Prostate gland (tissue), 2 donors: ENCODE results near the gene PTPN7. TPM values are rescaled to one million over a fixed set of nuclear protein-coding genes. Genes with fewer than 3 reads are reported as not detected.

Source experiments
- DNase-seq: peaks from one replicate; pipeline ENCODE4 v3.0.0-alpha.2; 2019; ENCODE audit warnings: low spot score
- H3K27ac ChIP-seq, 2 donors: fragments of 200-600 bp; sonication (generic); 2 replicates each; pipeline ENCODE4 v1.5.1; 2017 to 2019
- H3K27me3 ChIP-seq: fragments of 200-600 bp; sonication (generic); replicated peaks from 2 replicates; pipeline ENCODE4 v1.5.1; 2019; ENCODE audit not compliant: insufficient read depth
- H3K36me3 ChIP-seq, 2 donors: fragments of 200-600 bp; sonication (generic); 1 replicate in 1 of 2; 2 replicates in 1 of 2; pipeline versions ENCODE4 v1.5.1 to v1.8.1; 2017 to 2019
- H3K4me1 ChIP-seq: fragments of 200-600 bp; sonication (generic); replicated peaks from 2 replicates; pipeline ENCODE4 v1.5.1; 2019
- H3K4me3 ChIP-seq, 2 donors: fragments of 200-600 bp; sonication (generic); 2 replicates each; pipeline ENCODE4 v1.5.1; 2017 to 2019
- H3K9me3 ChIP-seq: fragments of 200-600 bp; sonication (generic); 2 replicates; pipeline ENCODE4 v1.5.1; 2017
- POLR2A ChIP-seq: fragments of 450-650 bp; IDR thresholded peaks from one replicate; pipeline ENCODE4 v1.6.1; 2016; ENCODE audit warnings: antibody characterized with exemption, mild to moderate bottlenecking
- POLR2AphosphoS5 ChIP-seq: sonication (generic); formaldehyde crosslinking; IDR thresholded peaks from one replicate; pipeline ENCODE4 v1.6.1; 2017; ENCODE audit warnings: antibody characterized with exemption
- WGBS: methylation state at CpG from one replicate; pipeline ENCODE4 v1.1.5; 2018; 5-methylcytosine and 5-hydroxymethylcytosine counted together
- intact Hi-C: fragments of 100-400 bp; cut with DNase I; formaldehyde crosslinking; loops from one replicate; pipeline ENCODE4 v1.14.2; 2022
- total RNA-seq, 2 donors: library from RNA; depleted of rRNA; stranded (reverse); fragments of >200 nt; gene quantifications; one replicate each; pipeline ENCODE4 v1.1.0, GENCODE V29; 2016
- TF ChIP-seq, protein P1 (sequence below), 4 experiments: fragments of 200-600 bp in 2 of 4; fragments of 450-650 bp in 2 of 4; sonication (generic) in 2 of 4; IDR thresholded peaks; 1 replicate in 3 of 4; 2 replicates in 1 of 4; pipeline ENCODE4 v1.5.1; 2016 to 2019; ENCODE audit warnings: antibody characterized with exemption in 4 of 4, mild to moderate bottlenecking in 2 of 4, moderate library complexity in 2 of 4

The PTPN7 gene
- total RNA-seq, 2 donors from 2014 or later: 0.73 to 61.8 TPM

DNA sequence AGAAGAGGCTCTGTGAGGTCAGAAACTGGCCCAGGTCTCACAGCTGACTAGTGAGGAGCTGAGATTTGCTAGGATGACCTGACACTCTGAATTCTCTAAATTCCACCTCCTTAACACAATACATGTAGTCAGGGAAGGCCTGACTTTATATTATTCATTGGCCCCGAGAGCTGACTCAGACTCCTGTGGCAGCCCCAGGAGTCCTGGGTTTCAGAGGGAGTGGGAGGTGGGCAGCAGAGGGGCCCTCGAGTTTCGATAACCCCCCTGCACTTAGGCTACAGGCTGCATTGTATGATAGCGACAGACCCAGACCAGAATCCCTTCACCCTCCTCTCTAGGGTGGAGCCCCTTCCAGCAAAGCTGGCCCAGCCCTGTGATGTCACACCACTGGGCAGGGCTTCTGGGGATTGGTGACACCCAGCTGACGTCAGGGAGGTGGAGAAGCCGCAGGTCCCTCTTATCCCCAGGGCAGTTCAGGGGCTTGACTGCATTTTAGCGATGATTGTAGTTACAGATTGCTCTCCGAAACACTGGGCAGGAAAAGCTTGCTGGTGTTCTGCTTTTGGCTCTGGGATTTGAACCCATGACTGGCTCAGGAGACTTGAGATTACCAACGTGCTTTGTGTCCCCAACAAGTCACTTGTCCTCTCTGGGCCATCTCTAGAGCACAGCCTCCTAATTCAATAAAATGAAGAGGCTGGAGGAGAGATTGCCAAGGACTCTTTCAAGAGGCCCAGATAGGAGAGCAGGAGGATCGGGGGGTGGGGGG, 54.6 kb downstream of the PTPN7 start:
- WGBS: 70% methylated on average over 10 of the region's 10 CpGs
- intact Hi-C loops: no loop called here
- H3K4me1 ChIP-seq: peaks cover 6% of the 10 kb centered on the region
- no peaks in the 10 kb centered on the region for H3K27me3 ChIP-seq
- no peaks in the 10 kb centered on the region for H3K9me3 ChIP-seq
- DNase-seq: no peak
- H3K36me3 ChIP-seq: no peaks in the 10 kb centered on the region
- TF ChIP-seq POLR2A: no peak
- TF ChIP-seq, protein P1, sequence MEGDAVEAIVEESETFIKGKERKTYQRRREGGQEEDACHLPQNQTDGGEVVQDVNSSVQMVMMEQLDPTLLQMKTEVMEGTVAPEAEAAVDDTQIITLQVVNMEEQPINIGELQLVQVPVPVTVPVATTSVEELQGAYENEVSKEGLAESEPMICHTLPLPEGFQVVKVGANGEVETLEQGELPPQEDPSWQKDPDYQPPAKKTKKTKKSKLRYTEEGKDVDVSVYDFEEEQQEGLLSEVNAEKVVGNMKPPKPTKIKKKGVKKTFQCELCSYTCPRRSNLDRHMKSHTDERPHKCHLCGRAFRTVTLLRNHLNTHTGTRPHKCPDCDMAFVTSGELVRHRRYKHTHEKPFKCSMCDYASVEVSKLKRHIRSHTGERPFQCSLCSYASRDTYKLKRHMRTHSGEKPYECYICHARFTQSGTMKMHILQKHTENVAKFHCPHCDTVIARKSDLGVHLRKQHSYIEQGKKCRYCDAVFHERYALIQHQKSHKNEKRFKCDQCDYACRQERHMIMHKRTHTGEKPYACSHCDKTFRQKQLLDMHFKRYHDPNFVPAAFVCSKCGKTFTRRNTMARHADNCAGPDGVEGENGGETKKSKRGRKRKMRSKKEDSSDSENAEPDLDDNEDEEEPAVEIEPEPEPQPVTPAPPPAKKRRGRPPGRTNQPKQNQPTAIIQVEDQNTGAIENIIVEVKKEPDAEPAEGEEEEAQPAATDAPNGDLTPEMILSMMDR (IDR thresholded peaks at IDR 0.05): no peak
- no peak for TF ChIP-seq POLR2AphosphoS5
- no peak overlapping the region for H3K4me3 ChIP-seq
- H3K27ac ChIP-seq: no peak overlapping the region

DNA sequence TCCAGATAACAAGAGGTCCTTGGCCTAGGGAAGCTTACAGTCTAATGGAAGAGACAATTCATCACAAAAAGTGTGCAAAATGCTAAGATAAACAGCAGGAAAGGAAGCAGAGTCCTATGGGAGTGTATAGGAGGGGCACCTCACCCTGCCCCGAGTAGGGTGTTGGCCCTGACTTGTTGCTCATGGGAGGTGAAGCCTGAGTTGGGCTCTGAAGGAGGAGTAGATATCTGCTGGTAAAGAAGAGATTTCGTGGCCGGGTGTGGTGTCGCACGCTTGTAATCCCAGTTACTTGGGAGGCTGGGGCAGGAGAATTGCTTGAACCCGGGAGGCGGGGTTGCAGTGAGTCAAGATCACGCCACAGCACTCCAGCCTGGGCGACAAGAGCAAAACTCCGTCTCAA, 56.3 kb downstream of the PTPN7 start:
- no peaks in the 10 kb centered on the region for H3K27me3 ChIP-seq
- WGBS: 89% methylated on average over 10 of the region's 10 CpGs
- H3K4me1 ChIP-seq: peaks cover 6% of the 10 kb centered on the region
- DNase-seq: no peak
- no peak overlapping the region for H3K27ac ChIP-seq
- no peaks in the 10 kb centered on the region for H3K9me3 ChIP-seq
- H3K36me3 ChIP-seq: no peaks in the 10 kb centered on the region
- H3K4me3 ChIP-seq: no peak overlapping the region
- TF ChIP-seq, protein P1 (IDR thresholded peaks at IDR 0.05): no peak
- TF ChIP-seq POLR2AphosphoS5 (no peak), POLR2A (no peak)
- intact Hi-C loops: no loop called here

DNA sequence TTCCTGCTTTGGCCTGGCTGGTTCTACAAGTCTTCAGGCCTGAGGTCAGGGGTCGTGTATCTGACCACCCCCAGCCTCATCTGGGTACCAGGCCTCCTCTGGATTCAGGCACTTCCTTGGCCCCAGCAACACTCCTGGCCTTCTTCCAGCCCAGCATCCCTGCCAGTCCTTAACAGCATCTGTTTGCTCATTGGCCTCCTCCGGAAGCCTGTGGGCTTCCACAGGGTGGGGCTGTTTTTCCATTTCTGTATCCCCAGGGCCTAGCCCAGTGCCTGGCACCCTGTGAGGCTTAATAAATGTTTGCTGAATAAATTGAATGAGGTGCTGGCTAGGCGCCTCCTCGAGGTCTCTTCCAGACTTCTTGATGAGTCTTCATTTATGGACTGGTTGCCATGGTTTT, 59.2 kb downstream of the PTPN7 start:
- Histone ChIP-seq H3K27me3 (no peaks in the 10 kb centered on the region), H3K36me3 (no peaks in the 10 kb centered on the region), H3K9me3 (no peaks in the 10 kb centered on the region), H3K27ac (no peak overlapping the region), H3K4me1 (no peaks in the 10 kb centered on the region), H3K4me3 (no peak overlapping the region)
- 52% methylated on average over 4 of the region's 4 CpGs for WGBS
- TF ChIP-seq POLR2A: no peak
- no peak for TF ChIP-seq POLR2AphosphoS5
- TF ChIP-seq, protein P1 (IDR thresholded peaks at IDR 0.05): no peak
- DNase-seq: no peak
- intact Hi-C loops: no loop called here

Other genes starting within 250 kb of the PTPN7 start
- gene LMOD1, start 214.1 kb downstream of the PTPN7 start, total RNA-seq: 100 to 1,000 TPM; 112 to 190 TPM
- 10 to 100 TPM; 22.0 to 29.3 TPM for gene TIMM17A, start 205.1 kb downstream of the PTPN7 start, total RNA-seq
- gene RNPEP, start 178.0 kb downstream of the PTPN7 start, total RNA-seq: 100 to 1,000 TPM in 1 of 2 donors, 10 to 100 TPM in 1; 70.4 to 104 TPM
- gene ELF3, start 150.0 kb downstream of the PTPN7 start, total RNA-seq: 100 to 1,000 TPM in 1 of 2 donors, 10 to 100 TPM in 1; 74.4 to 191 TPM
- under 1 TPM; 0.09 to 0.28 TPM for gene GPR37L1, start 37.7 kb downstream of the PTPN7 start, total RNA-seq
- gene ARL8A, start 15.9 kb downstream of the PTPN7 start, total RNA-seq: 100 to 1,000 TPM in 1 of 2 donors, 10 to 100 TPM in 1; 39.9 to 102 TPM
- 10 to 100 TPM in 1 of 2 donors, 1 to 10 TPM in 1; 8.0 to 25.6 TPM for gene LGR6, start 33.2 kb upstream of the PTPN7 start, total RNA-seq
- 10 to 100 TPM in 1 of 2 donors, 1 to 10 TPM in 1; 6.8 to 15.1 TPM for gene UBE2T, start 181.3 kb upstream of the PTPN7 start, total RNA-seq
- 100 to 1,000 TPM; 116 to 179 TPM for gene PPP1R12B, start 188.1 kb upstream of the PTPN7 start, total RNA-seq